ENCODE measurements around the gene CACNB2. TPM values are rescaled to one million over a fixed set of nuclear protein-coding genes. Genes with fewer than 3 reads are reported as not detected.

CACNB2 gene
- total and polyA plus RNA-seq, 4 donors: 0.90 to 23.9 (median 3.7) TPM

- 88 to 91% methylated on average over 3 of the region's 3 CpGs for WGBS, 2 donors
- no peaks in the 10 kb centered on the region for H3K27me3 ChIP-seq (ENCODE audit: control insufficient read depth in 3 of 3, insufficient read depth in 3 of 3, low read length in 2 of 3)
These were observed 262.6 kb downstream of the CACNB2 start for GRCh38 chr10:18402853-18403252.

DNA sequence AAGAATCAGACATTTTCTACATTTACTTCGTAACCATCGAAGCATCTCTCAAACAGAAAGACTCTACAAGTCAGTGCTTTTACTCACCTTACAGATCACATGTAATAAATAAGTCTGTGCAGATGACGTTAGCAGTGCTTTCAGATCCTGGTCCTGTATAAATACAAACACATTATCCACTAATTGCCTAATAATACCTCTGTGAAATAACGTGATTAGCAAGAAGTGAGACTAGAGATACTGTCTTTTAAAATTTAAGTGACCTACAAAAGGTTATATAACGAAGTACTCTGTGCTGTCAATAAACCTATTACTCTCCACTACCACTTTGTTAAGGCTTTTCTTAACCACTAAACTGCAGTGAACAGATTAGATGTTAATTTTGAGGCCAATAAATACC, 264.3 kb downstream of the CACNB2 start:
- TF ChIP-seq, protein P1, sequence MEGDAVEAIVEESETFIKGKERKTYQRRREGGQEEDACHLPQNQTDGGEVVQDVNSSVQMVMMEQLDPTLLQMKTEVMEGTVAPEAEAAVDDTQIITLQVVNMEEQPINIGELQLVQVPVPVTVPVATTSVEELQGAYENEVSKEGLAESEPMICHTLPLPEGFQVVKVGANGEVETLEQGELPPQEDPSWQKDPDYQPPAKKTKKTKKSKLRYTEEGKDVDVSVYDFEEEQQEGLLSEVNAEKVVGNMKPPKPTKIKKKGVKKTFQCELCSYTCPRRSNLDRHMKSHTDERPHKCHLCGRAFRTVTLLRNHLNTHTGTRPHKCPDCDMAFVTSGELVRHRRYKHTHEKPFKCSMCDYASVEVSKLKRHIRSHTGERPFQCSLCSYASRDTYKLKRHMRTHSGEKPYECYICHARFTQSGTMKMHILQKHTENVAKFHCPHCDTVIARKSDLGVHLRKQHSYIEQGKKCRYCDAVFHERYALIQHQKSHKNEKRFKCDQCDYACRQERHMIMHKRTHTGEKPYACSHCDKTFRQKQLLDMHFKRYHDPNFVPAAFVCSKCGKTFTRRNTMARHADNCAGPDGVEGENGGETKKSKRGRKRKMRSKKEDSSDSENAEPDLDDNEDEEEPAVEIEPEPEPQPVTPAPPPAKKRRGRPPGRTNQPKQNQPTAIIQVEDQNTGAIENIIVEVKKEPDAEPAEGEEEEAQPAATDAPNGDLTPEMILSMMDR (IDR thresholded peaks at IDR 0.05; ENCODE audit: control extremely low read depth, extremely low read depth): no peak
- H3K9ac ChIP-seq (ENCODE audit: insufficient read depth in 1 of 2, low read length in 2 of 2): no peak overlapping the region
- H3K4me1 ChIP-seq (ENCODE audit: control insufficient read depth in 5 of 5, insufficient read depth in 5 of 5, low read length in 5 of 5): peaks cover 0 to 11% (median 0%) of the 10 kb centered on the region in 5 donors
- H3K27ac ChIP-seq (ENCODE audit: low read depth in 1 of 2, low read length in 1 of 2): no peak overlapping the region
- H3K4me3 ChIP-seq: no peak overlapping the region
- DNase-seq (no peak), ATAC-seq (ENCODE audit: insufficient read depth, low FRiP score) (no peak)
- no peaks in the 10 kb centered on the region for H3K27me3 ChIP-seq (ENCODE audit: control insufficient read depth in 3 of 3, insufficient read depth in 3 of 3, low read length in 2 of 3)
- WGBS, 2 donors: 84 to 92% methylated on average over 5 of the region's 5 CpGs
- H3K36me3 ChIP-seq (ENCODE audit: control insufficient read depth in 4 of 4, insufficient read depth in 4 of 4, low read length in 4 of 4): peaks cover 0 to 2% (median 0%) of the 10 kb centered on the region in 4 donors
- peaks cover 0 to 1% (median 0%) of the 10 kb centered on the region in 4 donors for H3K9me3 ChIP-seq (ENCODE audit: control insufficient read depth in 4 of 4, insufficient read depth in 3 of 4, low read length in 3 of 4)

More at GRCh38 chr10:18402853-18403252, 262.6 kb downstream of the CACNB2 start:
- ATAC-seq (ENCODE audit: insufficient read depth, low FRiP score): no peak
- TF ChIP-seq, protein P1 (IDR thresholded peaks at IDR 0.05; ENCODE audit: control extremely low read depth, extremely low read depth): no peak
- no peak overlapping the region for H3K4me3 ChIP-seq
- no peak for DNase-seq
- peaks cover 0 to 11% (median 0%) of the 10 kb centered on the region in 5 donors for H3K4me1 ChIP-seq (ENCODE audit: control insufficient read depth in 5 of 5, insufficient read depth in 5 of 5, low read length in 5 of 5)
- peaks cover 0 to 1% (median 0%) of the 10 kb centered on the region in 4 donors for H3K9me3 ChIP-seq (ENCODE audit: control insufficient read depth in 4 of 4, insufficient read depth in 3 of 4, low read length in 3 of 4)
- H3K36me3 ChIP-seq (ENCODE audit: control insufficient read depth in 4 of 4, insufficient read depth in 4 of 4, low read length in 4 of 4): no peaks in the 10 kb centered on the region
- no peak overlapping the region for H3K9ac ChIP-seq (ENCODE audit: insufficient read depth in 1 of 2, low read length in 2 of 2)
- peak overlapping the region in 1 of 2 donors; percentile 45 for H3K27ac ChIP-seq (ENCODE audit: low read depth in 1 of 2, low read length in 1 of 2)

- Histone ChIP-seq H3K4me3 (no peak overlapping the region), H3K9me3 (ENCODE audit: control insufficient read depth in 4 of 4, insufficient read depth in 3 of 4, low read length in 3 of 4) (no peaks in the 10 kb centered on the region), H3K9ac (ENCODE audit: insufficient read depth in 1 of 2, low read length in 2 of 2) (no peak overlapping the region), H3K4me1 (ENCODE audit: control insufficient read depth in 5 of 5, insufficient read depth in 5 of 5, low read length in 5 of 5) (peaks cover 0 to 2% (median 0%) of the 10 kb centered on the region in 5 donors), H3K36me3 (ENCODE audit: control insufficient read depth in 4 of 4, insufficient read depth in 4 of 4, low read length in 4 of 4) (peaks cover 0 to 2% (median 0%) of the 10 kb centered on the region in 4 donors), H3K27me3 (ENCODE audit: control insufficient read depth in 3 of 3, insufficient read depth in 3 of 3, low read length in 2 of 3) (no peaks in the 10 kb centered on the region), H3K27ac (ENCODE audit: low read depth in 1 of 2, low read length in 1 of 2) (peak overlapping the region in 1 of 2 donors; percentile 41)
- no peak for DNase-seq
- WGBS, 2 donors: 91 to 99% methylated on average over 4 of the region's 4 CpGs
- no peak for ATAC-seq (ENCODE audit: insufficient read depth, low FRiP score)
- TF ChIP-seq, protein P1 (IDR thresholded peaks at IDR 0.05; ENCODE audit: control extremely low read depth, extremely low read depth): no peak
These were observed 265.9 kb downstream of the CACNB2 start for GRCh38 chr10:18406136-18406535.

Data from lung (tissue), 12 donors.